NCI-H460 (cell line): ENCODE data around the gene MUC13. TPM values are rescaled to one million over a fixed set of nuclear protein-coding genes. Genes with fewer than 3 reads are reported as not detected.
A peak's percentile ranks its signal among the peaks of the same experiment; 100 is the strongest.

Source experiments
- DNase-seq: peaks from one replicate; pipeline ENCODE4 v3.0.0-alpha.2; 2016; ENCODE audit warnings: low read depth; ENCODE audit errors: extremely low read depth
- total RNA-seq: library from RNA; depleted of rRNA; stranded (reverse); fragments of >200 nt; shearing (Covaris generic); gene quantifications from 2 replicates; pipeline ENCODE4 v1.2.3, GENCODE V29; 2014

Gene MUC13
- total RNA-seq, 1 experiment from 2014 or later = 0.10 TPM

- no peak for DNase-seq
These were observed 29.6 kb downstream of the MUC13 start for GRCh38 chr3:124904835-124905492.

GRCh38 chr3:124903896-124904834 is 30.4 kb downstream of the MUC13 start:
- DNase-seq = no peak

DNA sequence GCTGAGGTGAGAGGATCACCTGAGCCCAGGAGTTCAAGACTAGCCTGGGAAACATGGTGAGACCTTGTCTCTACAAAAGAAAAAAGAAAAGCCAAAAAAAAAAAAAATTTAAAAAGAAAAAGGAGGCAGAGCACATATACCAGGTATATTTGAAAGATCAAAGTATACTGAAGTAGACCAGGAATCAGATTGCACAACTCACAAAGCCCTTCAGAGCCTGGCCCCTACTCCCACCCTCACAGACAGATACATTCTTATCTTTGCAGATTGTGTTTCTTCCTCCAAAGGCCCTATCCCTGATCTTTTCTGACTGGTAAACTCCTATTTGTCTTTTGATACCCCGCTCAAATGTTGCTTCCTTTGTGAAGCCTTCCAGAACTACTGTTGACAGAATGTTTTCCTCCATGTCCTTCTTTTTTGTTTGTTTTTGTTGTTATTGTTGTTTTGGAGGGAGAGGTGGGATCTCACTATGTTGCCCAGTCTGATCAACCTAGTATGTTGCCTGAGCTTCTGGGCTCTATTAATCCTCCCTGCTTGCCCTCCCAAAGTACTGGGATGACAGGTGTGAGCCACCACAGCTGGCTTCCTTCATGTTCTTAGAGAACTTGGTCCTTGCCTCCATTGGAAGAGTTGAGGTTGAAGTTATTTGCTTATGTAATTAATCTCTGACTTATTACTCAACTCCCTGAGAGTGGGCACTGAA is 37.6 kb downstream of the MUC13 start:
- no peak for DNase-seq

- no peak for DNase-seq
These were observed 38.8 kb downstream of the MUC13 start for GRCh38 chr3:124895756-124896155.

DNA sequence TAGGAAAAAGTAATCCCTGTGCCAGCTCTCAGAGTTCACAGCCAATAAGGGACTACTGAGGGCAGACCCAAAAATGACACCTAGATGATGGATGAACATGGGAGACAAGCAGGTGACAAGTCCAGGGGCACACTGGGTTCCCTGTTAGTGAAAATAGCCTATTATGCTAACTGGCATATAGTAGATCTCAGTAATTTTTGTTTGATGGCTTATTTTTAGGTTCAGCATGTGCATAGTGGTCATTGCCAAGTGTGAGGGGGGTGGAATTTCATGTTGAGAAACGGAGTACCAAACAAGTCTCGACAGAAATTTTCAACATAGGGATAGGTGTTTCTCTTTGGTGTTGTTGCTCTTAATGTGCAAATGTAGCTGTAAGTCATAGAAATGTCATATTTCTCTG is 41.0 kb downstream of the MUC13 start:
- DNase-seq = no peak

GRCh38 chr3:124890573-124891190 is 43.9 kb downstream of the MUC13 start:
- no peak for DNase-seq

- no peak for DNase-seq
These were observed 45.8 kb downstream of the MUC13 start for GRCh38 chr3:124888482-124889441.

GRCh38 chr3:124887932-124888298 is 46.6 kb downstream of the MUC13 start:
- DNase-seq = no peak

- peak; percentile 74 for DNase-seq
These were observed 47.2 kb downstream of the MUC13 start, which contains the start of gene ITGB5 for GRCh38 chr3:124887177-124887931. Gene ITGB5, minus strand, starts transcription at chr3:124887365. Its CDS starts 365 bp downstream, at chr3:124887000.

DNA sequence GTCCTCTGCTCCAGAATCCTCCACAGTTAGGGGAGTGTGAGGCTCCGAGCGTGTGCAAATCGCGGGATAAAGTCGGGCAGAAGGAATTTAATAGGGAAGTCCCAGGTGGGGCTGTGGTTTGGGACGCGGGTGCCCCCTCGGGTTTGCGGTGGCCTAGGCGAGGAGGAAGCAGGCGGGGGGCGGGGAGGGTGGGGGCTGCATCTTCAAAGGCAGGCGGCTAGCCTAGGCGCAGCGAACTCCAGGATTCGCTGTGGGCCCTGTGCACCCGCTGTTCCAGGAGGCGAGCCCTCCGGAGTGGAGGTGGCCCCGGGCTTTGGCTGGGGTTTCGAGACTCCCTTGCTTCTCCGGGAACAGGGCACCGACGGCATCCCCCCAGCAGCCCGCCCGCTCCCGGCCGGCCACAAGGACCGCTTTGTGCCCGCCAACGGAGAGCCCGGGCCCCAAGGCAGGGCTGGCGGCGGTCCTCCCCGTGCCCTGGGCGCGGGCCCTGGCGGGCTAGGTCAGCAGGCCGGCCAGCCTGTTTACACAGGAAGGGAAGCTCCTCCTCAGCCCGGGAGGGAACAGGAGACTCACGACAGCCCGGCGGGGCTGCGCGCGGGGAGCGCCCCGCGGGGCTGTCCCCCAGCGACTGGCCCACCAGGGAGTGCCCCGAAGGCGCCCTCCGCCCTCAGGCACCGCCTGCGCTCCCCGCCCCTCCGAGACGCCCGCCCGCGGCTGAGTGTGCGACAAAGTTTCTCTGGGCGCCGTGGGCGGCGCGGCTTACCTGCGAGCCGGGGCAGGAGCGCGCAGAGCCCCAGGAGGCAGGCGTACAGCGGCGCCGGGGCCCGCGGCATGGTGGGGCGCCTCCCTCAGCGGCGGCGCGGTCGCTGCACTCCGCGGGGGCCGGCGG is 48.1 kb downstream of the MUC13 start:
- peak; percentile 33 for DNase-seq

DNA sequence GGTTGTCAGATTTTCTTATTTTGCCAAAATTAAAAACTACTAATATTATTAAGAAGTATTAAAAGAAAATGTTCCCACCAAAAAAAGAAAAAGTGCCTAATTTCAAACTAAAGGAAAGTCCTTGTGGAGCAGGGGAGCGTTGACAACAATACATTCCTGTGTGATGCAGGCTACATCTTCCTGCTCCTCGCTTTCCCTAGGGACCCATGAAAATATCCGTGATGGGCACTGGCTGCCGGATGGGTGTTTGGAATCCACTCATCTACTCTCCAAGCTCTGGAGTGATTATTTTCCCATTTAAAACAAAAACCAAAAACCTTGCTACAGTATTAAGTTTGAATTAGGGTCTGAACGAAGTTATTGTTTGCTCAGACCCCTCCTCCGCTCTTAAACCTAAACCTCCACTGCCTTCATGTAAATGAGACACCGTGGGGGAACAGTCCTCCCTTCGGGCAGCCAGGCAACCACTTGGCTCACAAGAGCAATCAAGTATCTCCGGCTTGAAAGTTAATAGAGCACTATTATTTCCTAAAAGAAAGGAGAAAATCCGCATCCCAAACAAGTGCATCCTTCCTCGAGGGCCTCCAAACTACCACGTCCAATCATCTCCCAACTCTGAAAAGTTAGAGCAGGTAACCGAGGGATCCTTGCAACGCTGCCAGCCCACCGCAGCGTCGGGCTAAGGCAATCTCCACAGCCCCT is 48.9 kb downstream of the MUC13 start:
- peak; percentile 41 for DNase-seq

GRCh38 chr3:124884474-124885101 is 50.0 kb downstream of the MUC13 start:
- DNase-seq = no peak

DNA sequence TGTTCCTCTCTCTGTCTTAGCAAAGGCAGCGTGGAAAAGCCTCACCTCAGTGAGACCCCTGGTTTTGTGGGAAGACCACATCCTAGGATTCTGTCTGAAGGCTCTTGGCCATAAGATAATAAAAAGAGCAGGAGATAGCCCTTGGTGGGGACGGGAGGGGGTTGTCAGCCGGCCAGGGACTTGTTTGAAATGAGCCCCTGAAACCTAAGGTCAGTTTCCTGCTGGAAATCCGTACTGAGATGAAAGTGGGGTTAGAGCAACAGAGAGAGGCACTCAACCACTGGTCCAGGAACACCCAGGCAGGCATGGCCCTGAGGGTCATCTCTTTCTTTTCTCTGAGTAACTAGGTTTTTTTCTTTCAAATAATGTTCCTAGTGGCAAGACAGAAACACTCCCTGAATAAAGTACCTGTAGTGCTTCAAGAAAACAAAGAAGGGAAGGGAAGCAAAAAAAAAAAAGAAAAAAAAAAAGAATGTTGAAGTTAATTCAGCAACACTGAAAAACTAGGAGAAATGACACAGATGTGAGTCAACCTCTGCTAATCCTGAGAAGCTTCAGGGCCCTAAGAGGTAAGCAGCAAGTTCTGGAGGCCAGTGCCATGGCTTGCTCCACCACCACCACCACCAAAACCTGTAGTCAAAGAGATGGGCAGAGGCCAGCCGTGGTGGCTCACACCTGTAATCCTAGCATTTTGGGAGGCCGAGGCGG is 50.6 kb downstream of the MUC13 start:
- DNase-seq = no peak

- no peak for DNase-seq
These were observed 51.5 kb downstream of the MUC13 start for GRCh38 chr3:124882816-124883747.
